8988T (cell line): ENCODE measurements around the gene KCNC4.
A peak's percentile ranks its signal among the peaks of the same experiment; 100 is the strongest.

ENCODE experiments used
- DNase-seq: peaks from one replicate; pipeline ENCODE4 v3.0.0; 2011

Gene KCNC4

GRCh38 chr1:110189181-110189580 lies 20.9 kb upstream of the KCNC4 start:
- no peak for DNase-seq

- no peak for DNase-seq
Measured at GRCh38 chr1:110190282-110190929, 19.7 kb upstream of the KCNC4 start.

DNA sequence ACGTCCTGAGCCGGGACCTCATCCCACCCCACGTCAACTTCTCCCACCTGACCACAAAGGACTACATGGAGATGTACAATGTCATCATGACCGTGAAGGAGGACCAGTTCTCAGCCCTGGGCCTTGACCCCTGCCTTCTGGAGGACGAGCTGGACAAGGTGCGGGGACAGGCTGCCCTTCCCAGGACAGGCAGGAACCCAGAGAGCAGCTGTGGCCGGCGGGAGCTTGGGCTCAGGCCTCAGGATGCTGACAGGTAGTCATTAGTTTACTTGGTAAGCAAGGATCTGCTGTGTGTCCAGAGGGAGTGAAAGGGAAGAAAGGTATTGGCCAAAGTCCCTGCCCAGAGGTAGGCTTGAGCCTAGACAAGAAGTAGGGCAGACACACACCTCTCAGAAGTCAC lies 17.6 kb upstream of the KCNC4 start:
- DNase-seq: no peak

- no peak for DNase-seq
Measured at GRCh38 chr1:110195196-110195595, 14.9 kb upstream of the KCNC4 start.

DNA sequence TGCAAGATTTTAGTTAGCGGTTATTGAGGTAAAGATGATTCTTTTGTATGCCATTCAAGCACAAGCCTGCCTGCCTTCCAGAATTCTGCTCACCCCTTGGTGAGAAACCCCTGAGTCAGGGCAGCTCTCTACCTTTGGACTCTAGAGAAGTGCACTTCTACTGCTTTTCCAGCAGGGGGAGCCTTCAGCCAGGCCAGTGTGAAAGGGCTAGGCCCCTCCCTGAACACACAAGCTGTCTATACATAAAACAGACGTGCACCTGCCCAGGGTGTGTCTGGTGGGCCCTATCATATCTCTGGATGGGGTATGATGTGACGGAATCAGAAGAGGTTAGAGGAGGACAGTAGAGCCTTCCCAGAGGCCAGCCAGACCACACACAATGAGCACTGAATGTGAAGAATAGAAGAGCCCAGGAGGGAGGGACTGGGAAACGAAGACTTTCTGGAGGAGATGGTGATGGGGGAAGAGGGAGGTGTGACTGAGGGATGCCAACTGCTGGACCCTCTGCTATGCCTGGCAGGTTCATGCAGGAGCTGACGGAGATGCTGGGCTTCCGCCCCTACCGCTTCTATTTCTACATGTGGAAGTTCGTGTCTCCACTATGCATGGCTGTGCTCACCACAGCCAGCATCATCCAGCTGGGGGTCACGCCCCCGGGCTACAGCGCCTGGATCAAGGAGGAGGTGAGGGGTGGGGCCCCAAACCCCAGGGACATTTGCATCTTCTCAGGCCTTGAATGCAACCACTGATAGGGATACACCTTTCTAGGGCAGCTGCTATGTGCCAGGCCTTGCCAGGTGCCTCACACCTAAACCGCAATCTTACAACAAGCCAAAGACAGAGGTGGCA lies 13.0 kb upstream of the KCNC4 start:
- peak; percentile 63 for DNase-seq

DNA sequence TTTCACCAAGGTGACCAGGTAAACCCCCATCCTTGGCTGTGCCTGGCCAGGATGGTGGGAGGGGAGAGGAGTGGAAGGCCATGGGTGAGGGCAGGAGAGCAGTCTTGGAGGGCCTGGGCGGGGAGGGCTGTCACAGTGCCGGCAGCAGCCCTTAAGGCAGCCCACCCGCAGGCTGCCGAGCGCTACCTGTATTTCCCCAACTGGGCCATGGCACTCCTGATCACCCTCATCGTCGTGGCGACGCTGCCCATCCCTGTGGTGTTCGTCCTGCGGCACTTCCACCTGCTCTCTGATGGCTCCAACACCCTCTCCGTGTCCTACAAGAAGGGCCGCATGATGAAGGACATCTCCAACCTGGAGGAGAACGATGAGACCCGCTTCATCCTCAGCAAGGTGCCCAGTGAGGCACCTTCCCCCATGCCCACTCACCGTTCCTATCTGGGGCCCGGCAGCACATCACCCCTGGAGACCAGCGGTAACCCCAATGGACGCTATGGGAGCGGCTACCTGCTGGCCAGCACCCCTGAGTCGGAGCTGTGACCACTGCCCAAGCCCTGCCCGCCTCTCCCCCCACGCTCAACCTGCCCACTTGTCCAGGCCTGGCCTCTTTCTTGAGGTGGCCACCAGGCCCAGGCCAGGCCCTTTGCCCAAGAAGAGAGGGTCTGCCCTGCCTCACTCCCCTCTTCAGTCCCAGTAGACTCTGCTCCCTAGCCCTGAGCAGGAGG lies 12.0 kb upstream of the KCNC4 start:
- no peak for DNase-seq

GRCh38 chr1:110198746-110199145 lies 11.4 kb upstream of the KCNC4 start:
- no peak for DNase-seq

GRCh38 chr1:110200190-110200589 lies 9.9 kb upstream of the KCNC4 start:
- no peak for DNase-seq

DNA sequence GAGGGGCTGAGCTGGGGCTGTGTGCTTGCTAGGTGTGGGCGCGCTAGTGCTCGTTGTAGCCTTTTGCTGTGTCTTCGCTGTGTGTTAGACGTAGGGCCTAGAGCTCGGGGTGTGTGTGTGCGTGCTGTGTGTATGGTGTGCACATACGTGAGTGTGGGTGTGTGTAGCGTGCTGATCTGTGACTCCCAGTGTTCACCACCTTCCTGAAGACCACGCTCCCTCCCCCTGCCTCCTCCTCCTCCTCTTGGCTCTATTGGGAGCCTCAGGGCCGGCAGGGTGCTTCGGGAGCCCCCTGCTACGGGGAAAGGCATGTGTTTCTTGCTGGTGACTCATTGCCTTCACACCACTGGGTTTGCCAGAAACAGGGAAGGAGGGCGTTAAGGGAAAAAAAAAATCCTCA lies 9.4 kb upstream of the KCNC4 start:
- no peak for DNase-seq

DNA sequence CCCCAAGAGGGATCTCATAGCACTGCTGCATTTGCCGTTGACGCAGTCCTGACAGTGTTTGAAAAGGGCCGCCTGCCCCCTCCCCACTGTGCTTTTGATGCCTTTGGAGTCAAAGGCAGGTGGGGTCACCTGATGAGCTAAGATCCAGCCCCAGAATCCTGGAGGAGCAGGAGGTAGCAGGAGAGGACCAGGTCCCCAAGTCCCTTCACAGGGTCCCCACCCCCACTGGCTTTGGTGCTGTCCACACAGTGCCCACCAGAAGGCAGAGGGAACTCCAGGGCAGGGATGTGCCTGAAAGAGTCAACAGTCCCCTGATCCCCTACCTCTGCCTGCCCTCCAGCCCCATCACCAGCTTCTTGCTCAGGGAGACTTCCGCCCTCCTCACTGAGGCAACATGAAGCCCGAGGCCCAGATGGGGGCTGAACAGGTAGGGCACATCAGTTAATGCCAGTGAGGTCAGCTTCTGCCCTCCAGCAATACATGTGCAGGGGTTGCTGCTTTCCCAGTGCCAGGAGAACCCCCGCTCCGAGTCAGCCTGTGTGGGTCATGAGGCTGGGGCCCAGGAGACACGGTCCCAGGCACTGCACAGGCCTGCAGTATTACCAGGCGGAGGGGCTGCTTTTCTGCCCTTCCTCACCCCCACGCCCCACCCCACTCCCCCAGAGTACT lies 8.8 kb upstream of the KCNC4 start:
- no peak for DNase-seq

DNA sequence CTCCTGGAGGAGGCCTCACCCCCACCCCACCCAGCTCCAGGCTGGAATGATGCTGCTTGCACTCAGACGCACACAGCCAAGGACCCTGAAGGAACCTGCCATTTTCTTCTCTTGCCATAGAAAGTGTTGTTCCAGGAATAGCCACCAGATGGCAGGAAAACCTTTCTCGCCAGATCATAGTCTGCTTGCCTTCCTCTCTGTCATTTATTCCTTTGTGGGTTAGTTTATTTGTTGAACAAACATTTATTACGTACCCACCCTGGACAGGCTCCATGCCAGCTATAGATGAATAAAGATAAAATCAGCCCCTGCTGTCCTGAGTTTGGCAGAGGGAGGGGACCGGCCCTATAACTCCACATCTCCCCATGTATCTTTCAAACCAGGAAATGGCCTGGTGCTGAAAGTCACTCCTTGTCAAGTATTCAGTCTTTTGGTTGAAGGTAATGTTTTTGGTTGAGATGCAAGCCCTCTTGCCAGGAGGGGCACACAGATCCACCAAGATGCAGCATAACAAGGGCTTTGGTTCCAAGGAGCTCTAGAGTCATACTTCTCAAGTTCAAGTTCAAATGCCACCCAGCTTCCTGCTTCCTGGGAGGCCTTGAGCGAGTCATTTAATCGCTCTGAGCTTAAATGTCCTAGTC lies 7.0 kb upstream of the KCNC4 start:
- DNase-seq: no peak

DNA sequence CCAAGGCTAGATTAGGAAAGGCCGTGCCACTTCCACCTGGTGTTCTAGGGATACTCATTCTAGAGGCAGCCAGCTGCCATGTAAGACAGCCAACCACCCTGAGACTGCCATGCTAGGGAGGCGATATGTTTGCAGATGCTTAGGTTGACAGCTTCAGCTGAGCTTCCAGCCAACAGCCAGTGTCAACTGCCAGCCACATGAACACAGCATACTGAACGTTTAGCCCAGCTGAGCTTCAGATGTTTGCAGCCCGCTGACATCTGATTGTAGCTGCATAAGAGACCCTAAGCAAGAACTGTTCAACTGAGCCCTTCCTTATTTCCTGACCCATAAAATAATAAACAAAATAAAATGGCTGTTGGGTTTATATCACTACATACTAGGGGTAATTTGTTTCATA lies 5.0 kb upstream of the KCNC4 start:
- no peak for DNase-seq

DNA sequence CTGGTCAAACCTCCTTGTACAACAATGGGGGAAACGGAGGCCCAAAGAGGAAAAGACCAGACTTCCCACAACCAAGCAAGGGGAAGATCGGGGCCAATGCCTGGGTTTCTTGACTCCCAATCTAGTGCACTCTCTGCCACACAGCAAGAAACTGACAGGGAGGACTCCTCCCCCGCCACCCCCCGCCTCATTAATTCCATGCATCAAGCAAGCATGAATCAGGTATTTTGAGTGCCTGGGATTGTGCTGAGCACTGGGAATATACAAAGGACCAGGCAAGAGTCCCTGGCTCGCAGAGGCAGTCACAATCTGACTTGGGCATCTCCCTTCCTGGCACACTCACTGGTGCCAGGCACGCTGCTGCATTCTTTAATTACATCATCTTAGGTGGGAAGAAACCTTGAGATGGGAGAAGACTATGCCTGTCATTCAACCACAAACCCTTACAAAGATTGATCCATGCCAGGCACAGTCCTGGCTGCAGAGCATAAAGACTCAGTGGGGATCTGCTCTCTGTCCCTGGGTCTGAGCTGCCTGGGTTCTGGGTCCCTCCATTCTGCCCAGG lies 4.4 kb upstream of the KCNC4 start:
- DNase-seq: no peak

DNA sequence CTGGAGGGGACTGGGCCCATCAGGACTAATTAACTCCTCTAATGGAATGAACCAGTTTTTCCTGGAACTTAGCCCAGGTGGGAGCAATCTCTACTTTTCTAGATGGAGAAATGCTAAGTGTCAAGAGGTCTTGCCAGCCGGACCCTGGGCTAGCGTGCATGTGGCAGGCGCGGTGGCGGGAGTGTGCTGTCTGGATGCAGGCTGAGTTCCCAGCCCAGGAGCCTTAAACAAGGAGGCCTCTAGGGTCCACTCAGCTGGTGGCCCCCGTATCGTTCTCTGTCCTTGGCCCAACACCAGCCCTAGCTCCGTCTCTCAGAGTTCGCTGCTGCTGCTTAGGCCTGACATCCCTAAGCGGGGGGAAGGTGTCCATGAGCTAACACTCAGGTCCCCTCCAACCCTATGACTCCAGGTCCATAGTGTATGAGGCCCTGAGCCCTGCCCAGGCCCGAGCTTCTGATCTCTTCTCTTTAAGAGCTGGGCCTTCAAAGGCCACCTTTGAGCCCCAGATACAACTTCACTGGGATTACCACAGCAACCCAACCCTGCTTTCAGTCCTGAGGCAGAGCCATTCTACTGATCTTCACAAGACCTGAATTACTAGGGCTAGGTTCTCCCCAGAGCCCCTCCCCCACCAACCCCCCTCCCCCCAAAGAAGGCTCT lies 3.7 kb upstream of the KCNC4 start:
- no peak for DNase-seq

GRCh38 chr1:110207831-110208230 lies 2.3 kb upstream of the KCNC4 start:
- DNase-seq: peak; percentile 59

- DNase-seq: no peak
Measured at GRCh38 chr1:110208916-110209645, 1.0 kb upstream of the KCNC4 start.

GRCh38 chr1:110210604-110211495 lies 736 bp downstream of the KCNC4 start:
- peak; percentile 67 for DNase-seq

DNA sequence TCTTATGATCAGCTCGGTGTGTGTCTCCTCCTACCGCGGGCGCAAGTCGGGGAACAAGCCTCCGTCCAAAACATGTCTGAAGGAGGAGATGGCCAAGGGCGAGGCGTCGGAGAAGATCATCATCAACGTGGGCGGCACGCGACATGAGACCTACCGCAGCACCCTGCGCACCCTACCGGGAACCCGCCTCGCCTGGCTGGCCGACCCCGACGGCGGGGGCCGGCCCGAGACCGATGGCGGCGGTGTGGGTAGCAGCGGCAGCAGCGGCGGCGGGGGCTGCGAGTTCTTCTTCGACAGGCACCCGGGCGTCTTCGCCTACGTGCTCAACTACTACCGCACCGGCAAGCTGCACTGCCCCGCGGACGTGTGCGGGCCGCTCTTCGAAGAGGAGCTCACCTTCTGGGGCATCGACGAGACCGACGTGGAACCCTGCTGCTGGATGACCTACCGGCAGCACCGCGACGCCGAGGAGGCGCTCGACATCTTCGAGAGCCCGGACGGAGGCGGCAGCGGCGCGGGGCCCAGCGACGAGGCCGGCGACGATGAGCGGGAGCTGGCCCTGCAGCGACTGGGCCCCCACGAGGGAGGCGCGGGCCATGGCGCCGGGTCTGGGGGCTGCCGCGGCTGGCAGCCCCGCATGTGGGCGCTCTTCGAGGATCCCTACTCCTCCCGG lies 1.5 kb downstream of the KCNC4 start:
- no peak for DNase-seq
